Measurements from ENCODE around the gene CDC14A. TPM values are rescaled to one million over a fixed set of nuclear protein-coding genes. Genes with fewer than 3 reads are reported as not detected.
A peak's percentile ranks its signal among the peaks of the same experiment; 100 is the strongest.

The CDC14A gene
- total RNA-seq, 1 donor from 2014 or later = 12.9 TPM

DNA sequence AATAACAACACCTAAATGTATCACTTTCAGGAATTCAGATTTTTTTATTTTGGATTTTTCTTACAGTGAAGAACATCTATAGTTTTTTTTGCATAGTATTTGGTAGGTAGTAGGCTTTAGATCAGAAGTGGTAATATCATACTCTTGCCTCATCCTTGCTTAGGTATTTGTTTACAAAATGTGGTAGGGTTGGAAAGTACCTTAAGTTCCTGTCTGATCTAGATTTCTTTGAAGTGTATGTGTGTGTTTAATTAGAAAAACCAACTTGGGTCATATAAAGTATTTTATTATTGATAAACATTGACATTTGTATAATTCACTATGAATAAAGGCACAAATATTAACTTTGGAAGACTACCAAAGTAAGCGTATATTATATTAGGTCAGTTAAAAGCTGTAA is 100.3 kb downstream of the CDC14A start:
- Mint-ChIP-seq H3K4me1 (ENCODE audit: unreplicated experiment) (peaks cover 5% of the 10 kb centered on the region), H3K27me3 (ENCODE audit: unreplicated experiment) (no peaks in the 10 kb centered on the region), H3K9me3 (ENCODE audit: unreplicated experiment) (no peaks in the 10 kb centered on the region), H3K27ac (ENCODE audit: unreplicated experiment) (no peak overlapping the region), H3K4me3 (ENCODE audit: unreplicated experiment) (no peak overlapping the region), H3K36me3 (ENCODE audit: low read depth, unreplicated experiment) (no peaks in the 10 kb centered on the region)
- TF ChIP-seq, protein P1, sequence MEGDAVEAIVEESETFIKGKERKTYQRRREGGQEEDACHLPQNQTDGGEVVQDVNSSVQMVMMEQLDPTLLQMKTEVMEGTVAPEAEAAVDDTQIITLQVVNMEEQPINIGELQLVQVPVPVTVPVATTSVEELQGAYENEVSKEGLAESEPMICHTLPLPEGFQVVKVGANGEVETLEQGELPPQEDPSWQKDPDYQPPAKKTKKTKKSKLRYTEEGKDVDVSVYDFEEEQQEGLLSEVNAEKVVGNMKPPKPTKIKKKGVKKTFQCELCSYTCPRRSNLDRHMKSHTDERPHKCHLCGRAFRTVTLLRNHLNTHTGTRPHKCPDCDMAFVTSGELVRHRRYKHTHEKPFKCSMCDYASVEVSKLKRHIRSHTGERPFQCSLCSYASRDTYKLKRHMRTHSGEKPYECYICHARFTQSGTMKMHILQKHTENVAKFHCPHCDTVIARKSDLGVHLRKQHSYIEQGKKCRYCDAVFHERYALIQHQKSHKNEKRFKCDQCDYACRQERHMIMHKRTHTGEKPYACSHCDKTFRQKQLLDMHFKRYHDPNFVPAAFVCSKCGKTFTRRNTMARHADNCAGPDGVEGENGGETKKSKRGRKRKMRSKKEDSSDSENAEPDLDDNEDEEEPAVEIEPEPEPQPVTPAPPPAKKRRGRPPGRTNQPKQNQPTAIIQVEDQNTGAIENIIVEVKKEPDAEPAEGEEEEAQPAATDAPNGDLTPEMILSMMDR (IDR thresholded peaks at IDR 0.05; ENCODE audit: unreplicated experiment) = no peak
- DNase-seq (ENCODE audit: low spot score) = no peak

DNA sequence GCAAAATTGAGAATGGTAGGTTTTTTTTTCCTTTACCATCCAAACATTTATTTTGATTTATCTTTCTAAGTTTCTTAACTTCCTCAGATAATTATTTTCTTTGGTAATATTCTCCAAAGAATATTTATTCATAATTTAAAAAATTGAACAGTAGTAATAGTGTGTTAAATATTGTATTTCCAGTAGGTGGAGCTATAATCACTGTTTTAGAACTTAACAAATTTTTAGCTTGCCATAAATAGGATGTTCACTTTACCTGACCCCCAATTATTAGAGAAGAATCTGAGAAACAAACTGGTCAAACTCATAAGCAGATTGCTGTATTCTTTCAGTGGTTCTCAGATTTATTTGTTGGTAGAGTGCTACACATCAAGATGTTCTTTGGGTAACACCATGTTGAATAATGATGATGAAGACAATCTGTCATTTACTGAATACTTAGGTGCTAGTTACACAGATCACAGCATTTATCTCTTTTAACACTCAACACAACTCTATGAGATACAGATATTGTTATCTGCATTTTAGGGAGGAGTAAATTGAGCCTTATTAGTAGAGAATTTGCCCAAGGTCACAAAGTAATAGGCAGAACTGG is 103.3 kb downstream of the CDC14A start:
- H3K27me3 Mint-ChIP-seq (ENCODE audit: unreplicated experiment) = no peaks in the 10 kb centered on the region
- TF ChIP-seq, protein P1 (IDR thresholded peaks at IDR 0.05; ENCODE audit: unreplicated experiment) = peak; percentile 74

DNA sequence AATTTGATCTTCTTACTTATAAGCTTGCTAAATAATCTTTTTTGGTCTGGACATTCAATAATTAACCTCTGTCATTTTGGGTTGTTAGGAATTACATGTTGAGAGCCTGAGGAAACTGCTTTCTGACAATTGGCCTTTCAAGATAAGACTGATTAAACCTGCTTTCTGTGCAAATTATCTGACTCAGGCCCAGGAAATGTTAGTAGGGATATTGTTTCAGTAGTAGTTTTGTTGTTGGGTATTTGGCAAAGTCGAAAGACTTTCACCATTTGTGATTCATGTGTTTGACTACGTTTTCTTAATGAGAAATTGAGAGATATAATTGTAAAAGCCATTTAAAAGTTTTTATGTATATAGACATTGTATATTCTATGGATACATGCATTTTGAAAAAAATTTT is 104.6 kb downstream of the CDC14A start:
- H3K27me3 Mint-ChIP-seq (ENCODE audit: unreplicated experiment) = no peaks in the 10 kb centered on the region
- TF ChIP-seq, protein P1 (IDR thresholded peaks at IDR 0.05; ENCODE audit: unreplicated experiment) = no peak
- no peak overlapping the region for H3K27ac Mint-ChIP-seq (ENCODE audit: unreplicated experiment)
- no peak for DNase-seq (ENCODE audit: low spot score)
- H3K9me3 Mint-ChIP-seq (ENCODE audit: unreplicated experiment) = no peaks in the 10 kb centered on the region
- no peak overlapping the region for H3K4me3 Mint-ChIP-seq (ENCODE audit: unreplicated experiment)
- no peaks in the 10 kb centered on the region for H3K36me3 Mint-ChIP-seq (ENCODE audit: low read depth, unreplicated experiment)
- peaks cover 5% of the 10 kb centered on the region for H3K4me1 Mint-ChIP-seq (ENCODE audit: unreplicated experiment)

More for the DNA sequence above, 103.3 kb downstream of the CDC14A start:
- no peak overlapping the region for H3K4me3 Mint-ChIP-seq (ENCODE audit: unreplicated experiment)
- H3K36me3 Mint-ChIP-seq (ENCODE audit: low read depth, unreplicated experiment) = no peaks in the 10 kb centered on the region
- H3K4me1 Mint-ChIP-seq (ENCODE audit: unreplicated experiment) = peaks cover 5% of the 10 kb centered on the region
- DNase-seq (ENCODE audit: low spot score) = no peak
- H3K27ac Mint-ChIP-seq (ENCODE audit: unreplicated experiment) = no peak overlapping the region
- no peaks in the 10 kb centered on the region for H3K9me3 Mint-ChIP-seq (ENCODE audit: unreplicated experiment)

DNA sequence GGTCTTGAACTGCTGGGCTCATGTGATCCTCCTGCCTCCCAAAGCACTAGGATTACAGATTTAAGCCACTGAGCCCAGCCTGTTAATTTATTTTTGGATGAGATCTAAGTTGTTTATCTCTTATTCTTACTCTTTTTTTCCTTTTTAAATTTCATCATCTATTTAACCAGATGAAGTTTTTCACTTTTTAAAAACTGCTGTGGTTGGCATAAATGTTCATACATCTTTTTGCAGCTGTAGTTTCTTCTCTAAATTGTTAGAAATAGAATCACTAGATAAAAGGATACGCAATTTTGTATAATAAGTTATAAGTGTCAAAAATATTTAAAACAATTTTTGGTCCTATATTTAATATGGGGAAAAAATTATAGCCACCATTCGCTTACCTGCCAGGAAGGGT is 105.4 kb downstream of the CDC14A start:
- Mint-ChIP-seq H3K4me1 (ENCODE audit: unreplicated experiment) (peaks cover 5% of the 10 kb centered on the region), H3K27me3 (ENCODE audit: unreplicated experiment) (no peaks in the 10 kb centered on the region), H3K36me3 (ENCODE audit: low read depth, unreplicated experiment) (no peaks in the 10 kb centered on the region), H3K27ac (ENCODE audit: unreplicated experiment) (no peak overlapping the region), H3K9me3 (ENCODE audit: unreplicated experiment) (no peaks in the 10 kb centered on the region), H3K4me3 (ENCODE audit: unreplicated experiment) (no peak overlapping the region)
- TF ChIP-seq, protein P1 (IDR thresholded peaks at IDR 0.05; ENCODE audit: unreplicated experiment) = no peak
- DNase-seq (ENCODE audit: low spot score) = no peak

DNA sequence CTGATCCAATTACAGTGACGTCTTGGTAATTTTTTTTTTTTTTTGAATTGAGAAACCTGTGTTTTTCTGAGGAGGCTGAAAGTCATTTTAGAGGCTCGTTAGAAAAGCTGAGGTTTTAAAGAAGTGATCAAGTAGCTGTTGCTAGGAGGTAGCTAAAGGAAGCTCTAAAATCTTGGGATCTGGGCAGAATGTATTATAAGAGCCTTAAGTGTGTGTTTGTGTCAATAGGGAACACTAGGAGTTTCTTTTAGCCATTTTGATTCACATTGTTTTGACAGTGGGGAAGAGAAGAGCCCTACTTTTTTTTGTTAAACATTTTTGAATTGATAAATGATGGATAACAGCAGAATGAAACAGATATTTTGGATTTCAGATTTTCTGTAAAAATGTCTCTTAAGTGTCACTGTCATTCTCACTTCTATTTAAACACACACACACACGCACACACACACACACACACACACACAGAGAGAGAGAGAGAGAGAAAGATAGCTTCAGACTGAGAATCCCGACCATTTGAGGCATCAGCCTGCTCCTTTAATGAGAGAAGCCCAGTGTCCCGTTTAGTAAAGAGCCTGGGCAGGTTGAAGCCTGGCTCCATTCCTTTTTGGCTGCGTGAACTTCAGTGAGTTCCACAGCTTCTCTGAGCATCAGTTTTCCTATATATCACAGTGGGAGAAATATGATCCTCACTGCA is 106.5 kb downstream of the CDC14A start:
- TF ChIP-seq, protein P1 (IDR thresholded peaks at IDR 0.05; ENCODE audit: unreplicated experiment) = no peak
- no peaks in the 10 kb centered on the region for H3K9me3 Mint-ChIP-seq (ENCODE audit: unreplicated experiment)
- H3K27ac Mint-ChIP-seq (ENCODE audit: unreplicated experiment) = no peak overlapping the region
- H3K36me3 Mint-ChIP-seq (ENCODE audit: low read depth, unreplicated experiment) = no peaks in the 10 kb centered on the region
- DNase-seq (ENCODE audit: low spot score) = no peak
- no peak overlapping the region for H3K4me3 Mint-ChIP-seq (ENCODE audit: unreplicated experiment)
- H3K4me1 Mint-ChIP-seq (ENCODE audit: unreplicated experiment) = peaks cover 5% of the 10 kb centered on the region
- H3K27me3 Mint-ChIP-seq (ENCODE audit: unreplicated experiment) = no peaks in the 10 kb centered on the region
